ENCODE data around the gene RAB15.

Gene RAB15

DNA sequence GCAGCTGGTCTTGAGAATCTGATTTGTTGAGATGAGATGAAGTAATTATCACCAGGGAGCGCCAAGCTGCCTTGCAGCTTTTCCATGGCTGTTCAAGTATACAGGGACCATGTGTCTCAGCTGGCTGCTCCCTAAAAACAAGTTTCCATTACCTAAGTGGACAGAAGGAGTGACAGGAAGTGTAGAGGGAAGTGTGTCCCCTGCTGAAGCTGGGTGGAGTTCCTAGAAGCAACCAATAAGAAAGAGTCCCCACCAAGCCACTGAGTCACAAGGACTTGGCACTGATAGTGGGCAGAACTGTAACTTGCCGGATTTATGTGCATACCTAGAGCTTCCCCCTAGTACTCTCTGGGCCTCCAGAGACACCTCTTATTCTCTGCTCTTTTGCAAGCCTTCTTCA is 28.1 kb downstream of the RAB15 start:
- Histone ChIP-seq H3K4me3 (ENCODE audit: low read length) (no peak overlapping the region), H3K36me3 (replicated peaks; ENCODE audit: insufficient read depth, low read length) (no peaks in the 10 kb centered on the region), H3K4me2 (ENCODE audit: low read depth, low read length) (no peak overlapping the region), H3K4me1 (ENCODE audit: low read length) (no peaks in the 10 kb centered on the region), H3K27me3 (replicated peaks; ENCODE audit: insufficient read depth, low read length) (no peaks in the 10 kb centered on the region), H3K79me2 (ENCODE audit: low read length) (peaks cover 2% of the 10 kb centered on the region), H3K9ac (ENCODE audit: low read length) (no peak overlapping the region), H2AFZ (ENCODE audit: low read length) (no peak overlapping the region), H4K20me1 (ENCODE audit: insufficient read depth, low read length) (no peaks in the 10 kb centered on the region), H3K9me2 (replicated peaks; ENCODE audit: insufficient read depth, low read length) (no peaks in the 10 kb centered on the region), H3K9me3 (replicated peaks; ENCODE audit: insufficient read depth, low read length) (no peaks in the 10 kb centered on the region), H3K27ac (ENCODE audit: low read length) (no peak overlapping the region), H3F3A (ENCODE audit: insufficient read depth, low read length) (no peaks in the 10 kb centered on the region)
- no peak for TF ChIP-seq EZH2 (optimal IDR thresholded peaks at IDR 0.05; ENCODE audit: low read depth, low read length)
- TF ChIP-seq, protein P1, sequence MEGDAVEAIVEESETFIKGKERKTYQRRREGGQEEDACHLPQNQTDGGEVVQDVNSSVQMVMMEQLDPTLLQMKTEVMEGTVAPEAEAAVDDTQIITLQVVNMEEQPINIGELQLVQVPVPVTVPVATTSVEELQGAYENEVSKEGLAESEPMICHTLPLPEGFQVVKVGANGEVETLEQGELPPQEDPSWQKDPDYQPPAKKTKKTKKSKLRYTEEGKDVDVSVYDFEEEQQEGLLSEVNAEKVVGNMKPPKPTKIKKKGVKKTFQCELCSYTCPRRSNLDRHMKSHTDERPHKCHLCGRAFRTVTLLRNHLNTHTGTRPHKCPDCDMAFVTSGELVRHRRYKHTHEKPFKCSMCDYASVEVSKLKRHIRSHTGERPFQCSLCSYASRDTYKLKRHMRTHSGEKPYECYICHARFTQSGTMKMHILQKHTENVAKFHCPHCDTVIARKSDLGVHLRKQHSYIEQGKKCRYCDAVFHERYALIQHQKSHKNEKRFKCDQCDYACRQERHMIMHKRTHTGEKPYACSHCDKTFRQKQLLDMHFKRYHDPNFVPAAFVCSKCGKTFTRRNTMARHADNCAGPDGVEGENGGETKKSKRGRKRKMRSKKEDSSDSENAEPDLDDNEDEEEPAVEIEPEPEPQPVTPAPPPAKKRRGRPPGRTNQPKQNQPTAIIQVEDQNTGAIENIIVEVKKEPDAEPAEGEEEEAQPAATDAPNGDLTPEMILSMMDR (IDR thresholded peaks at IDR 0.05; ENCODE audit: low read length): no peak
- TF ChIP-seq EZH2phosphoT487 (IDR thresholded peaks at IDR 0.05; ENCODE audit: low read length): no peak
- DNase-seq: no peak

- Histone ChIP-seq H4K20me1 (ENCODE audit: insufficient read depth, low read length) (no peaks in the 10 kb centered on the region), H3F3A (ENCODE audit: insufficient read depth, low read length) (no peaks in the 10 kb centered on the region), H3K27ac (ENCODE audit: low read length) (no peak overlapping the region), H3K9ac (ENCODE audit: low read length) (no peak overlapping the region), H3K79me2 (ENCODE audit: low read length) (peaks cover 7% of the 10 kb centered on the region), H3K9me2 (replicated peaks; ENCODE audit: insufficient read depth, low read length) (no peaks in the 10 kb centered on the region), H3K36me3 (replicated peaks; ENCODE audit: insufficient read depth, low read length) (no peaks in the 10 kb centered on the region), H3K4me3 (ENCODE audit: low read length) (no peak overlapping the region), H3K4me2 (ENCODE audit: low read depth, low read length) (no peak overlapping the region), H3K27me3 (replicated peaks; ENCODE audit: insufficient read depth, low read length) (no peaks in the 10 kb centered on the region), H3K4me1 (ENCODE audit: low read length) (no peaks in the 10 kb centered on the region), H2AFZ (ENCODE audit: low read length) (no peak overlapping the region), H3K9me3 (replicated peaks; ENCODE audit: insufficient read depth, low read length) (no peaks in the 10 kb centered on the region)
- TF ChIP-seq EZH2phosphoT487 (IDR thresholded peaks at IDR 0.05; ENCODE audit: low read length): no peak
- TF ChIP-seq, protein P1 (IDR thresholded peaks at IDR 0.05; ENCODE audit: low read length): no peak
- TF ChIP-seq EZH2 (optimal IDR thresholded peaks at IDR 0.05; ENCODE audit: low read depth, low read length): no peak
- no peak for DNase-seq
Observed at GRCh38 chr14:64943556-64943955, 28.6 kb downstream of the RAB15 start.

- H3K4me2 ChIP-seq (ENCODE audit: low read depth, low read length): no peak within 1 kb of the TSS
- peaks cover 5% of the 10 kb centered on the region for H3K4me1 ChIP-seq (ENCODE audit: low read length)
- peaks cover 1% of the 10 kb centered on the region; the same call in 1 of the 2 replicates for H3F3A ChIP-seq (ENCODE audit: insufficient read depth, low read length)
- H3K27me3 ChIP-seq (replicated peaks; ENCODE audit: insufficient read depth, low read length): no peaks in the 10 kb centered on the region
- no peak within 1 kb of the TSS for H3K27ac ChIP-seq (ENCODE audit: low read length)
- no peak for DNase-seq
- H3K9me3 ChIP-seq (replicated peaks; ENCODE audit: insufficient read depth, low read length): no peaks in the 10 kb centered on the region
- H3K4me3 ChIP-seq (ENCODE audit: low read length): no peak within 1 kb of the TSS
- no peak within 1 kb of the TSS for H2AFZ ChIP-seq (ENCODE audit: low read length)
- TF ChIP-seq EZH2 (optimal IDR thresholded peaks at IDR 0.05; ENCODE audit: low read depth, low read length): no peak
- TF ChIP-seq, protein P1 (IDR thresholded peaks at IDR 0.05; ENCODE audit: low read length): no peak
- TF ChIP-seq EZH2phosphoT487 (IDR thresholded peaks at IDR 0.05; ENCODE audit: low read length): no peak
- H3K9me2 ChIP-seq (replicated peaks; ENCODE audit: insufficient read depth, low read length): no peaks in the 10 kb centered on the region
- peaks cover 7% of the 10 kb centered on the region for H3K79me2 ChIP-seq (ENCODE audit: low read length)
- H3K36me3 ChIP-seq (replicated peaks; ENCODE audit: insufficient read depth, low read length): no peaks in the 10 kb centered on the region
- H4K20me1 ChIP-seq (ENCODE audit: insufficient read depth, low read length): no peaks in the 10 kb centered on the region
- no peak within 1 kb of the TSS for H3K9ac ChIP-seq (ENCODE audit: low read length)
Observed at GRCh38 chr14:64942531-64943111, 29.5 kb downstream of the RAB15 start, which contains the start of gene GPX2. Gene GPX2 (minus strand): TSS chr14:64942745. CDS start chr14:64942726, 19 bp downstream.
